OCI-LY7 (cell line): ENCODE data around the gene METAP1D.

Experiments
- CTCF ChIP-seq: fragments of 200-600 bp; sonication (generic); conservative IDR thresholded peaks from 2 replicates; pipeline ENCODE4 v1.5.1; 2014; ENCODE audit warnings: mild to moderate bottlenecking, antibody characterized with exemption, low read length, moderate library complexity, mixed read lengths
- EZH2phosphoT487 ChIP-seq: fragments of 200-600 bp; sonication (generic); IDR thresholded peaks from 2 replicates; pipeline ENCODE4 v1.6.1; 2018; ENCODE audit warnings: low read depth, borderline replicate concordance, mild to moderate bottlenecking, mixed run types, antibody characterized with exemption, low read length, moderate library complexity, mixed read lengths

GRCh38 chr2:172011812-172012575 lies 12.2 kb downstream of the METAP1D start:
- no peak for TF ChIP-seq CTCF
- no peak for TF ChIP-seq EZH2phosphoT487
